A549 treated with CpdA at 1 μM for 4 hours (cell line): ENCODE data around the gene WBP11. TPM values are rescaled to one million over a fixed set of nuclear protein-coding genes. Genes with fewer than 3 reads are reported as not detected.

Experiments
- total RNA-seq: library from RNA; stranded (reverse); fragments of 200-300 nt; extraction: Qiagen RNA extraction; gene quantifications from 5 replicates; pipeline ENCODE4 v1.2.3, GENCODE V29; 2022; ENCODE audit warnings: low read depth

WBP11 gene
- total RNA-seq: 45.6 to 53.4 TPM (median 49.2 TPM) in 5 replicates

GRCh38 chr12:14803011-14803829, at the start of gene WBP11, which contains the start of gene C12orf60:
TSS of gene WBP11 (minus strand) at chr12:14803478. CDS start at chr12:14801383, 2,095 bp downstream.
TSS of gene C12orf60 (plus strand) at chr12:14803670. CDS start at chr12:14822936, 19,266 bp downstream.

GRCh38 chr12:14843425-14843887, 40.2 kb upstream of the WBP11 start, which contains the start of gene ART4:
TSS of gene ART4 (minus strand) at chr12:14843526. CDS start at chr12:14843113, 413 bp downstream.

GRCh38 chr12:14814014-14814413, 10.7 kb upstream of the WBP11 start, which contains the start of gene SMCO3:
TSS of gene SMCO3 (minus strand) at chr12:14814182. CDS start at chr12:14806680, 7,502 bp downstream.

Other genes starting within 250 kb of the WBP11 start
- 3.6 to 5.6 TPM (median 4.0 TPM) in 5 replicates for gene PLBD1, start 235.6 kb downstream of the WBP11 start, total RNA-seq
- 0.01 TPM in 1 of 5 replicates, not detected in the others for gene GUCY2C, start 106.9 kb downstream of the WBP11 start, total RNA-seq
- 1.4 to 1.8 TPM (median 1.5 TPM) in 5 replicates for gene C12orf60, start 192 bp upstream of the WBP11 start, total RNA-seq
- 0.03 TPM in 1 of 5 replicates, not detected in the others for gene SMCO3, start 10.7 kb upstream of the WBP11 start, total RNA-seq
- gene ART4, start 40.0 kb upstream of the WBP11 start, total RNA-seq: not detected in 5 replicates
- gene MGP, start 82.4 kb upstream of the WBP11 start, total RNA-seq: 0.06 TPM in 1 of 5 replicates, not detected in the others
- gene ERP27, start 135.1 kb upstream of the WBP11 start, total RNA-seq: not detected in 5 replicates
- gene ARHGDIB, start 158.1 kb upstream of the WBP11 start, total RNA-seq: 0.86 to 2.5 TPM (median 1.1 TPM) in 5 replicates
- gene PDE6H, start 169.6 kb upstream of the WBP11 start, total RNA-seq: not detected in 5 replicates